ENCODE measurements around the gene ABCC8. TPM values are rescaled to one million over a fixed set of nuclear protein-coding genes. Genes with fewer than 3 reads are reported as not detected.

The ABCC8 gene
- polyA plus RNA-seq, 1 of the 3 experiments (the other 2 are of a cell fraction), result 1.1 TPM

DNA sequence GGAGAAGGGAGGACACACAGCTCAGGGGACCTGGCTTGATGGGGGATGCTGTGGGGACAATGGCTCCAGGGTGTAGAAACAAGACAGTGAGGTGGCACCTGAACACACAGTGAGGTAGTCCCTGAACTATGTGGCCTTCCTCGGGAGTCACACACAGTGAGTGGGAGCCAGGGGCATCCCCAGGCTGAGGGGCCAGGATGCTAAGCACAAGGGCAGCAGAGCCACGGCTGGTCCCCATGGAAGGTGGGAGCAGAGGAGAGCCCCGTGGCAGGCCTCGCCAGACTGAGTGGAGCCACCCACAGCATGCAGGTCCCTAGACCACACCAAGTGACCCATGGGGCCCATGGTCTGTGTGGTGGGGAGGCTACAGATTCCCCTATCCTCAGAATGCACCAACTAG, 26.0 kb upstream of the ABCC8 start:
- H2AFZ ChIP-seq (ENCODE audit: low read depth), result no peak overlapping the region
- WGBS (ENCODE audit: low lambda C conversion rate), result 17% methylated on average over 1 of the region's 4 CpGs
- no peaks in the 10 kb centered on the region for H3K36me3 ChIP-seq (replicated peaks in 1 of 2; ENCODE audit: control insufficient read depth in 1 of 2, insufficient read depth in 2 of 2, low read length in 1 of 2)
- H3K9ac ChIP-seq, result no peak overlapping the region
- no peaks in the 10 kb centered on the region for H3K79me2 ChIP-seq (ENCODE audit: insufficient read depth)
- POLR2A ChIA-PET, result no interaction called here
- no peaks in the 10 kb centered on the region for H3K9me3 ChIP-seq
- H3K4me2 ChIP-seq, result no peak overlapping the region
- no peak for TF ChIP-seq SMC3 (IDR thresholded peaks at IDR 0.05; ENCODE audit: low read depth, low read length)
- TF ChIP-seq, protein P1, sequence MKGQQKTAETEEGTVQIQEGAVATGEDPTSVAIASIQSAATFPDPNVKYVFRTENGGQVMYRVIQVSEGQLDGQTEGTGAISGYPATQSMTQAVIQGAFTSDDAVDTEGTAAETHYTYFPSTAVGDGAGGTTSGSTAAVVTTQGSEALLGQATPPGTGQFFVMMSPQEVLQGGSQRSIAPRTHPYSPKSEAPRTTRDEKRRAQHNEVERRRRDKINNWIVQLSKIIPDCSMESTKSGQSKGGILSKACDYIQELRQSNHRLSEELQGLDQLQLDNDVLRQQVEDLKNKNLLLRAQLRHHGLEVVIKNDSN (IDR thresholded peaks at IDR 0.05; ENCODE audit: borderline replicate concordance, low read depth), result no peak
- TF ChIP-seq, protein P2, sequence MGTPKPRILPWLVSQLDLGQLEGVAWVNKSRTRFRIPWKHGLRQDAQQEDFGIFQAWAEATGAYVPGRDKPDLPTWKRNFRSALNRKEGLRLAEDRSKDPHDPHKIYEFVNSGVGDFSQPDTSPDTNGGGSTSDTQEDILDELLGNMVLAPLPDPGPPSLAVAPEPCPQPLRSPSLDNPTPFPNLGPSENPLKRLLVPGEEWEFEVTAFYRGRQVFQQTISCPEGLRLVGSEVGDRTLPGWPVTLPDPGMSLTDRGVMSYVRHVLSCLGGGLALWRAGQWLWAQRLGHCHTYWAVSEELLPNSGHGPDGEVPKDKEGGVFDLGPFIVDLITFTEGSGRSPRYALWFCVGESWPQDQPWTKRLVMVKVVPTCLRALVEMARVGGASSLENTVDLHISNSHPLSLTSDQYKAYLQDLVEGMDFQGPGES (IDR thresholded peaks at IDR 0.05; ENCODE audit: low read depth, low read length), result no peak
- TF ChIP-seq NRF1 (IDR thresholded peaks at IDR 0.05; ENCODE audit: low read depth, low read length), result no peak
- TF ChIP-seq RXRA (IDR thresholded peaks at IDR 0.05; ENCODE audit: borderline replicate concordance, low read depth), result no peak
- TF ChIP-seq, protein P3, sequence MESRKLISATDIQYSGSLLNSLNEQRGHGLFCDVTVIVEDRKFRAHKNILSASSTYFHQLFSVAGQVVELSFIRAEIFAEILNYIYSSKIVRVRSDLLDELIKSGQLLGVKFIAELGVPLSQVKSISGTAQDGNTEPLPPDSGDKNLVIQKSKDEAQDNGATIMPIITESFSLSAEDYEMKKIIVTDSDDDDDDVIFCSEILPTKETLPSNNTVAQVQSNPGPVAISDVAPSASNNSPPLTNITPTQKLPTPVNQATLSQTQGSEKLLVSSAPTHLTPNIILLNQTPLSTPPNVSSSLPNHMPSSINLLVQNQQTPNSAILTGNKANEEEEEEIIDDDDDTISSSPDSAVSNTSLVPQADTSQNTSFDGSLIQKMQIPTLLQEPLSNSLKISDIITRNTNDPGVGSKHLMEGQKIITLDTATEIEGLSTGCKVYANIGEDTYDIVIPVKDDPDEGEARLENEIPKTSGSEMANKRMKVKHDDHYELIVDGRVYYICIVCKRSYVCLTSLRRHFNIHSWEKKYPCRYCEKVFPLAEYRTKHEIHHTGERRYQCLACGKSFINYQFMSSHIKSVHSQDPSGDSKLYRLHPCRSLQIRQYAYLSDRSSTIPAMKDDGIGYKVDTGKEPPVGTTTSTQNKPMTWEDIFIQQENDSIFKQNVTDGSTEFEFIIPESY (IDR thresholded peaks at IDR 0.05; ENCODE audit: borderline replicate concordance, low read depth), result no peak
- TF ChIP-seq GABPA (IDR thresholded peaks at IDR 0.05; ENCODE audit: low read depth), result no peak
- TF ChIP-seq SIN3A (IDR thresholded peaks at IDR 0.05; ENCODE audit: borderline replicate concordance, low read depth, low read length), result no peak
- TF ChIP-seq, protein P4, sequence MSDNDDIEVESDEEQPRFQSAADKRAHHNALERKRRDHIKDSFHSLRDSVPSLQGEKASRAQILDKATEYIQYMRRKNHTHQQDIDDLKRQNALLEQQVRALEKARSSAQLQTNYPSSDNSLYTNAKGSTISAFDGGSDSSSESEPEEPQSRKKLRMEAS (IDR thresholded peaks at IDR 0.05; ENCODE audit: low read depth), result no peak
- TF ChIP-seq RCOR1 (IDR thresholded peaks at IDR 0.05; ENCODE audit: low read length), result no peak
- TF ChIP-seq NFIC (IDR thresholded peaks at IDR 0.05; ENCODE audit: borderline replicate concordance), result no peak
- no peak for TF ChIP-seq MXI1 (IDR thresholded peaks at IDR 0.05; ENCODE audit: low read depth, low read length)
- TF ChIP-seq EP300 (IDR thresholded peaks at IDR 0.05; ENCODE audit: borderline replicate concordance in 1 of 2, low read depth in 1 of 2, low read length in 1 of 2), result no peak
- TF ChIP-seq FOXJ3 (CRISPR knock-in tag; IDR thresholded peaks at IDR 0.05), result no peak
- TF ChIP-seq JUND (IDR thresholded peaks at IDR 0.05), result no peak
- no peak for TF ChIP-seq FOXM1 (IDR thresholded peaks at IDR 0.05; ENCODE audit: low read depth)
- TF ChIP-seq MEF2A (IDR thresholded peaks at IDR 0.05; ENCODE audit: borderline replicate concordance, low read depth), result no peak
- no peak for TF ChIP-seq ELF1 (IDR thresholded peaks at IDR 0.05)
- H3K9me2 ChIP-seq, result no peaks in the 10 kb centered on the region
- no peaks in the 10 kb centered on the region for H4K20me1 ChIP-seq (ENCODE audit: insufficient read depth)
- DNase-seq, result no peak
- peaks cover 0 to 4% of the 10 kb centered on the region in 2 experiments; a peak in 1 of 4 replicates for H3K4me1 ChIP-seq (ENCODE audit: control insufficient read depth in 1 of 2, insufficient read depth in 2 of 2, low read depth in 1 of 2, low read length in 1 of 2)
- no peaks in the 10 kb centered on the region for H3K27me3 ChIP-seq (ENCODE audit: insufficient read depth)
- CTCF ChIA-PET, result interaction anchor here (0.9 to 45.6 kb wide), 6 partner anchors 11 to 273 kb away, joined by 3 to 1101 read pairs (median 7); partner anchors contain the start of gene KCNJ11
- no peak overlapping the region for H3K27ac ChIP-seq (ENCODE audit: low read depth in 2 of 2, low read length in 1 of 2)
- no peaks in the 10 kb centered on the region for H3F3A ChIP-seq (replicated peaks; ENCODE audit: insufficient read depth)
- no peak overlapping the region for H3K4me3 ChIP-seq (ENCODE audit: low read depth in 2 of 2, low read length in 1 of 2)

Measured in SK-N-SH (cell line).